WTC11 (cell line): ENCODE results near the gene ELOB. TPM values are rescaled to one million over a fixed set of nuclear protein-coding genes. Genes with fewer than 3 reads are reported as not detected.

Experiments used
- ATAC-seq: fragments of 200-7000 bp; cut with Tn5 transposase; 2 replicates; pipeline ENCODE4 v1.10.0; 2021; ENCODE audit warnings: mild to moderate bottlenecking, moderate library complexity
- CTCF ChIA-PET: fragments of 300-600 bp; sonication (Branson Sonifier 250); formaldehyde crosslinking; loops from one replicate; lab custom pipeline; 2021; ENCODE audit warnings: antibody characterized with exemption; lab: Charles Lee
- POLR2A ChIA-PET: fragments of 350-600 bp; sonication (Branson Sonifier 250); formaldehyde crosslinking; loops from one replicate; lab custom pipeline; 2021; ENCODE audit warnings: antibody characterized with exemption; lab: Charles Lee
- DNase-seq: peaks from one replicate; pipeline ENCODE4 v3.0.0; 2021; ENCODE audit warnings: low spot score
- H3K27ac Mint-ChIP-seq: 2 replicates; pipeline ENCODE4 v1.8.0; 2021; ENCODE audit warnings: mixed read lengths
- H3K27me3 Mint-ChIP-seq: 2 replicates; pipeline ENCODE4 v1.8.0; 2021; ENCODE audit warnings: low read depth, mild to moderate bottlenecking, moderate library complexity, mixed read lengths
- H3K36me3 Mint-ChIP-seq: 2 replicates; pipeline ENCODE4 v1.8.0; 2021; ENCODE audit warnings: mixed read lengths
- H3K4me1 Mint-ChIP-seq: 2 replicates; pipeline ENCODE4 v1.8.0; 2022; ENCODE audit warnings: mixed read lengths
- H3K4me3 Mint-ChIP-seq: 2 replicates; pipeline ENCODE4 v1.8.0; 2021; ENCODE audit warnings: mild to moderate bottlenecking, moderate library complexity, mixed read lengths
- H3K9me3 Mint-ChIP-seq: 2 replicates; pipeline ENCODE4 v1.8.0; 2021; ENCODE audit warnings: mixed read lengths
- ATF1 ChIP-seq: sonication (generic); formaldehyde crosslinking; IDR thresholded peaks from 2 replicates; pipeline ENCODE4 v1.8.1; 2023; ENCODE audit warnings: mild to moderate bottlenecking, moderate library complexity, missing genetic modification reagents
- ATF3 ChIP-seq: sonication (generic); formaldehyde crosslinking; conservative IDR thresholded peaks from 2 replicates; pipeline ENCODE4 v1.8.1; 2022; ENCODE audit warnings: mild to moderate bottlenecking, missing genetic modification reagents
- E2F1 ChIP-seq: sonication (generic); formaldehyde crosslinking; IDR thresholded peaks from 2 replicates; pipeline ENCODE4 v1.8.0; 2022; ENCODE audit warnings: mild to moderate bottlenecking, missing genetic modification reagents
- ESRRA ChIP-seq: sonication (generic); formaldehyde crosslinking; IDR thresholded peaks from 2 replicates; pipeline ENCODE4 v1.8.1; 2022; ENCODE audit warnings: mild to moderate bottlenecking, missing genetic modification reagents, borderline replicate concordance
- ETV6 ChIP-seq: sonication (generic); formaldehyde crosslinking; IDR thresholded peaks from 2 replicates; pipeline ENCODE4 v1.8.1; 2022; ENCODE audit warnings: mild to moderate bottlenecking, missing genetic modification reagents
- FOXP4 ChIP-seq: sonication (generic); formaldehyde crosslinking; IDR thresholded peaks from 2 replicates; pipeline ENCODE4 v1.8.0; 2022; ENCODE audit warnings: mild to moderate bottlenecking, missing genetic modification reagents
- GTF2I ChIP-seq: fragments of 250-450 bp; sonication (Bioruptor Pico); conservative IDR thresholded peaks from 2 replicates; pipeline ENCODE4 v1.4.0; 2021; ENCODE audit warnings: mild to moderate bottlenecking
- MYBL2 ChIP-seq: sonication (generic); formaldehyde crosslinking; IDR thresholded peaks from 2 replicates; pipeline ENCODE4 v1.8.1; 2023; ENCODE audit warnings: mild to moderate bottlenecking, moderate library complexity, missing genetic modification reagents
- NR3C1 ChIP-seq: sonication (generic); formaldehyde crosslinking; conservative IDR thresholded peaks from 2 replicates; pipeline ENCODE4 v1.8.1; 2023; ENCODE audit warnings: low read depth, mild to moderate bottlenecking, missing genetic modification reagents
- PRRX2 ChIP-seq: fragments of 250-450 bp; sonication (Bioruptor Pico); IDR thresholded peaks from 2 replicates; pipeline ENCODE4 v1.8.0; 2021; ENCODE audit warnings: mild to moderate bottlenecking
- SMAD4 ChIP-seq: sonication (generic); formaldehyde crosslinking; IDR thresholded peaks from 2 replicates; pipeline ENCODE4 v1.8.0; 2022; ENCODE audit warnings: mild to moderate bottlenecking, missing genetic modification reagents
- SOX15 ChIP-seq: fragments of 250-450 bp; sonication (Bioruptor Pico); IDR thresholded peaks from 2 replicates; pipeline ENCODE4 v1.9.0; 2021; ENCODE audit warnings: mild to moderate bottlenecking
- ZNF232 ChIP-seq: sonication (generic); formaldehyde crosslinking; IDR thresholded peaks from 2 replicates; pipeline ENCODE4 v1.8.0; 2022; ENCODE audit warnings: mild to moderate bottlenecking, missing genetic modification reagents
- ZNF396 ChIP-seq: fragments of 250-450 bp; sonication (Bioruptor Pico); IDR thresholded peaks from 2 replicates; pipeline ENCODE4 v1.8.0; 2021; ENCODE audit warnings: mild to moderate bottlenecking, moderate library complexity, borderline replicate concordance
- ZNF512 ChIP-seq: sonication (generic); formaldehyde crosslinking; IDR thresholded peaks from 2 replicates; pipeline ENCODE4 v1.8.1; 2022; ENCODE audit warnings: missing genetic modification reagents, borderline replicate concordance
- total RNA-seq: library from RNA; stranded (reverse); gene quantifications from 3 replicates; pipeline ENCODE4 v1.2.3, GENCODE V29; 2021
- TF ChIP-seq, protein P1 (sequence below): sonication (generic); formaldehyde crosslinking; IDR thresholded peaks from 2 replicates; pipeline ENCODE4 v1.8.1; 2023; ENCODE audit warnings: mild to moderate bottlenecking, missing genetic modification reagents, moderate library complexity
- TF ChIP-seq, protein P2 (sequence below): sonication (generic); formaldehyde crosslinking; IDR thresholded peaks from 2 replicates; pipeline ENCODE4 v1.8.0; 2023; ENCODE audit warnings: mild to moderate bottlenecking, missing genetic modification reagents

Gene ELOB
- total RNA-seq, 1 experiment from 2014 or later, result 252 TPM

DNA sequence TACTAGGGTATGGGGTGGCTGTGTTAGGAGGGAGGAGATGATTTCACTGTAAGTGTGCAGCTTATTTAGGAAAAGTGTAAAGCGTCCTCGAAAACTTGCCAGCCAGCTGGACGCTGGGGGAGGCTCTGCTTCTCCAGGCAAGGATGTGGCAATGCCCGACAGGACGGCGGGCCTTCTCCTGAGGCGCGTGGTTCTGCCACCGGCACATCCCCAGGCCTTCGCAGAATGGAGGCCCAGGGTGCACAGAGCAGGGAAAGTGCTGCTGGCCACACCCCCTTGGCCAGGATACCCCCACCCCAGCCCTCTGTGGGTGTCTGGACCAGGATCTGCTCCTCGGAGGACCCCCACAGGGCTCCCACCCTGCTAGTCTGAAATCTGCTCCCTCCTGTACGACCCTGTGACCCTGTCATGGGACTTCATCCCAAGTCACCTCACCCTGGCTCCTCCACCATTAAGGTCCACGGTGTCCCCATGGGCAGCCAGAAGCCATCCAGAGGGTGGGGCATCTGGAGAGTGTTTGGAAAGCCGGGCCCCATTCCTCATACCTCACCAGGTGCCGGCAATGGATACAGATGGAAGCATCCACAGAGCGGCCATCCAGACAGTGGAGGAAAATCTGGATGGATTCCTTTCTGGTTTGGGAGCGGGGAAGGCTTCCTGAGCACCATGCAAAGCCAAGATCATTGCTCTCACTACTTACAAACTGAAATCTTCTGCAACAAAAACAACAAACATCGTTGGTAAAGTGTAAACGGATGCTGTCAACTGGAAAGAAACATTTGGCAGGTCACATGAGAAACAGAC lies 33.9 kb downstream of the ELOB start (continued):
- no peak for TF ChIP-seq E2F1 (CRISPR knock-in tag)
- no peak for TF ChIP-seq FOXP4
- TF ChIP-seq ATF3 (CRISPR knock-in tag), result no peak

DNA sequence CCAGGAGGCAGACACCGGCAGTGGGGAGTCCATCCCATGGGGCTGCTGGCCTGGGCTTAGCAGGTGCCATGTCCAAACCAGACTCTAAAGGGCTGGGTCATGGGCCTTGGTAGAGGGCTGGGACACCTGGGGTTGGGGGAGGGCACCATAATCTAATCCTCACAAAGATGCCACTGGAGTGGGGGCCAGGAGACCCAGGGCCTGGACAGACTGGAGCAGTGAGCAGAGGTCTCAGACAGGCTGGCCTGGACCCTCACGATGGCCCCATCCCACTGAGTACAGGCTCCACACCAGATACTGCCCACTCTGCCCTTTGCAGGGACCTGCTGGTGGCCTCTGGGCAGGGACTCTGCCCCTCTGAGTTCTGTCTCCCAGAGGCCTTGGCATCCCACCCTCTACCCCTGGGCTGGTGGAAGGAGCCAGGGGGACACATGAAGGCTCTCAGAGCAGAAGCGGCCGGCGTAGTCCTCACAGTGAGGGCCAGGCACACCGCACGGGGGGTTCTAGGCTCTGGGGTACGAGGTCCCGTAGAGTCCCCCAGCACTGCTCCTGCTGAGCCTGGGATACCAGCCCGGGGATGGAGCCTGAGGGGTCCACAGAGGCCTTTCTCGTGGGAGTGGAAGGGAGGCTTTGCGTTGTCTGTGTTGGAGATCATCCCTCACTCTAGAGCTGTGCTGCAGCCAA lies 34.6 kb downstream of the ELOB start:
- no peaks in the 10 kb centered on the region for H3K4me1 Mint-ChIP-seq
- POLR2A ChIA-PET, result no interaction called here
- TF ChIP-seq MYBL2 (CRISPR knock-in tag), result no peak
- TF ChIP-seq ETV6 (CRISPR knock-in tag), result no peak
- no peak for TF ChIP-seq PRRX2 (CRISPR knock-in tag)
- no peak for TF ChIP-seq ATF1 (CRISPR knock-in tag)
- TF ChIP-seq, protein P1, sequence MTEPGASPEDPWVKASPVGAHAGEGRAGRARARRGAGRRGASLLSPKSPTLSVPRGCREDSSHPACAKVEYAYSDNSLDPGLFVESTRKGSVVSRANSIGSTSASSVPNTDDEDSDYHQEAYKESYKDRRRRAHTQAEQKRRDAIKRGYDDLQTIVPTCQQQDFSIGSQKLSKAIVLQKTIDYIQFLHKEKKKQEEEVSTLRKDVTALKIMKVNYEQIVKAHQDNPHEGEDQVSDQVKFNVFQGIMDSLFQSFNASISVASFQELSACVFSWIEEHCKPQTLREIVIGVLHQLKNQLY (CRISPR knock-in tag), result no peak
- TF ChIP-seq, protein P2, sequence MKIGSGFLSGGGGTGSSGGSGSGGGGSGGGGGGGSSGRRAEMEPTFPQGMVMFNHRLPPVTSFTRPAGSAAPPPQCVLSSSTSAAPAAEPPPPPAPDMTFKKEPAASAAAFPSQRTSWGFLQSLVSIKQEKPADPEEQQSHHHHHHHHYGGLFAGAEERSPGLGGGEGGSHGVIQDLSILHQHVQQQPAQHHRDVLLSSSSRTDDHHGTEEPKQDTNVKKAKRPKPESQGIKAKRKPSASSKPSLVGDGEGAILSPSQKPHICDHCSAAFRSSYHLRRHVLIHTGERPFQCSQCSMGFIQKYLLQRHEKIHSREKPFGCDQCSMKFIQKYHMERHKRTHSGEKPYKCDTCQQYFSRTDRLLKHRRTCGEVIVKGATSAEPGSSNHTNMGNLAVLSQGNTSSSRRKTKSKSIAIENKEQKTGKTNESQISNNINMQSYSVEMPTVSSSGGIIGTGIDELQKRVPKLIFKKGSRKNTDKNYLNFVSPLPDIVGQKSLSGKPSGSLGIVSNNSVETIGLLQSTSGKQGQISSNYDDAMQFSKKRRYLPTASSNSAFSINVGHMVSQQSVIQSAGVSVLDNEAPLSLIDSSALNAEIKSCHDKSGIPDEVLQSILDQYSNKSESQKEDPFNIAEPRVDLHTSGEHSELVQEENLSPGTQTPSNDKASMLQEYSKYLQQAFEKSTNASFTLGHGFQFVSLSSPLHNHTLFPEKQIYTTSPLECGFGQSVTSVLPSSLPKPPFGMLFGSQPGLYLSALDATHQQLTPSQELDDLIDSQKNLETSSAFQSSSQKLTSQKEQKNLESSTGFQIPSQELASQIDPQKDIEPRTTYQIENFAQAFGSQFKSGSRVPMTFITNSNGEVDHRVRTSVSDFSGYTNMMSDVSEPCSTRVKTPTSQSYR, result no peak
- no peak for TF ChIP-seq NR3C1 (CRISPR knock-in tag)
- TF ChIP-seq ESRRA (CRISPR knock-in tag), result no peak
- TF ChIP-seq ZNF512 (CRISPR knock-in tag), result no peak
- no peaks in the 10 kb centered on the region for H3K27me3 Mint-ChIP-seq
- no peak overlapping the region for H3K4me3 Mint-ChIP-seq
- no peaks in the 10 kb centered on the region for H3K36me3 Mint-ChIP-seq
- ATAC-seq (no peak), DNase-seq (no peak)
- no peak overlapping the region for H3K27ac Mint-ChIP-seq
- CTCF ChIA-PET, result no interaction called here
- no peaks in the 10 kb centered on the region for H3K9me3 Mint-ChIP-seq

DNA sequence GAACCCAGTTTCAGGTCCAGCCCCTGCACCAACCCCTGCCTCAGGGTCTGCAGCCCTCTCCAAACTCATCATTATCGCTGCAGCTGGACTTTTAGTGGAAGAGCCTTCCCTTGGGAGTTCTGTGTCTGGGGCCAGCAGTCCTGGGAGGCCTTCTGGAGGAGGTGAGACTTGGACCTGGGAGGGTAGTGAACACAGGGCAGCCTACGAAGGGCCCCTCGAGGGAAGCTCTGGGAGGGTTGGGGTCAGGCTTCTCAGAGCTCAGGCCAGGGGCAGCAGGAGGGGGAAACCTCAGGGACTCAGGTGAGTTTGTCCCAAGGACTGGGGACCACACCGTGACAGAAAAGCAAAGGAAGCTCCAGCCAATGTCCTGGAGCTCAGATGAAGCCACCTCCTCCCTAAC lies 35.9 kb downstream of the ELOB start:
- no peak for ATAC-seq
- no peaks in the 10 kb centered on the region for H3K36me3 Mint-ChIP-seq
- no peaks in the 10 kb centered on the region for H3K9me3 Mint-ChIP-seq
- no peak overlapping the region for H3K4me3 Mint-ChIP-seq
- H3K27me3 Mint-ChIP-seq, result no peaks in the 10 kb centered on the region
- H3K4me1 Mint-ChIP-seq, result no peaks in the 10 kb centered on the region
- DNase-seq, result no peak
- H3K27ac Mint-ChIP-seq, result peak overlapping the region; percentile 57; the same call in 1 of the 2 replicates
- POLR2A ChIA-PET, result no interaction called here
- CTCF ChIA-PET, result interaction anchor here (1.2 kb wide), 1 partner anchor 76 kb away, joined by 4 read pairs; the partner anchor contains the start of gene PRSS21
- TF ChIP-seq, protein P2, result no peak
- TF ChIP-seq SMAD4 (CRISPR knock-in tag) (no peak), ZNF232 (no peak), SOX15 (CRISPR knock-in tag) (no peak), GTF2I (CRISPR knock-in tag) (no peak), ZNF396 (CRISPR knock-in tag) (no peak)
- TF ChIP-seq, protein P1 (CRISPR knock-in tag), result no peak
- TF ChIP-seq, all 79 proteins: peak for 0
